A549 (cell line): Measurements from ENCODE around the gene MEGF6.

Experiments
- EP300 ChIP-seq, 2 experiments: fragments of >200 bp; sonication (Bioruptor Twin); formaldehyde crosslinking; IDR thresholded peaks; 2 replicates in 1 of 2; 3 replicates in 1 of 2; pipeline ENCODE4 v1.6.1; 2016 to 2017
- JUN ChIP-seq, 2 experiments: fragments of >200 bp; sonication (Bioruptor Twin); formaldehyde crosslinking; IDR thresholded peaks; 2 replicates in 1 of 2; 3 replicates in 1 of 2; pipeline ENCODE4 v1.6.1; 2016 to 2017
- MAX ChIP-seq: IDR thresholded peaks from 2 replicates; pipeline ENCODE4 v1.6.1; 2012
- MYC ChIP-seq: IDR thresholded peaks from 2 replicates; pipeline ENCODE4 v1.6.1; 2012; ENCODE audit warnings: mild to moderate bottlenecking, inconsistent platforms, low read length, improper control_type of control experiment, borderline replicate concordance
- NFE2L2 ChIP-seq: fragments of 150-350 bp; conservative IDR thresholded peaks from 2 replicates; pipeline ENCODE4 v1.6.1; 2014; ENCODE audit warnings: low read length
- NPAS2 ChIP-seq: fragments of 250-450 bp; sonication (Bioruptor Pico); IDR thresholded peaks from 2 replicates; pipeline ENCODE4 v1.8.0; 2022; ENCODE audit warnings: mild to moderate bottlenecking, moderate library complexity, borderline replicate concordance
- PHF8 ChIP-seq: fragments of 200-600 bp; sonication (generic); IDR thresholded peaks from 2 replicates; pipeline ENCODE4 v1.6.1; 2016; ENCODE audit warnings: low read depth, mild to moderate bottlenecking, antibody characterized with exemption, moderate library complexity, borderline replicate concordance
- RAD21 ChIP-seq, 2 experiments: fragments of >200 bp in 1 of 2; sonication (Bioruptor Twin) in 1 of 2; formaldehyde crosslinking in 1 of 2; IDR thresholded peaks in 1 of 2; conservative IDR thresholded peaks in 1 of 2; 2 replicates in 1 of 2; 3 replicates in 1 of 2; pipeline ENCODE4 v1.6.1; 2012 to 2018; ENCODE audit warnings: inconsistent platforms in 1 of 2
- REST ChIP-seq: fragments of 200-600 bp; sonication (generic); IDR thresholded peaks from 2 replicates; pipeline ENCODE4 v1.6.1; 2016; ENCODE audit warnings: antibody characterized with exemption, mild to moderate bottlenecking, moderate library complexity
- RFX5 ChIP-seq: fragments of 450-650 bp; IDR thresholded peaks from 2 replicates; pipeline ENCODE4 v1.7.1; 2014; ENCODE audit warnings: antibody characterized with exemption, mild to moderate bottlenecking, moderate library complexity
- SMC3 ChIP-seq: fragments of >200 bp; sonication (Bioruptor Twin); formaldehyde crosslinking; IDR thresholded peaks from 3 replicates; pipeline ENCODE4 v1.6.1; 2018; ENCODE audit warnings: inconsistent platforms
- TF ChIP-seq, protein P1 (sequence below): fragments of >200 bp; sonication (Bioruptor Twin); formaldehyde crosslinking; IDR thresholded peaks from 3 replicates; pipeline ENCODE4 v1.5.1; 2016
- TF ChIP-seq, protein P2 (sequence below): IDR thresholded peaks from 2 replicates; pipeline ENCODE4 v1.6.1; 2012; ENCODE audit warnings: low read depth, borderline replicate concordance

DNA sequence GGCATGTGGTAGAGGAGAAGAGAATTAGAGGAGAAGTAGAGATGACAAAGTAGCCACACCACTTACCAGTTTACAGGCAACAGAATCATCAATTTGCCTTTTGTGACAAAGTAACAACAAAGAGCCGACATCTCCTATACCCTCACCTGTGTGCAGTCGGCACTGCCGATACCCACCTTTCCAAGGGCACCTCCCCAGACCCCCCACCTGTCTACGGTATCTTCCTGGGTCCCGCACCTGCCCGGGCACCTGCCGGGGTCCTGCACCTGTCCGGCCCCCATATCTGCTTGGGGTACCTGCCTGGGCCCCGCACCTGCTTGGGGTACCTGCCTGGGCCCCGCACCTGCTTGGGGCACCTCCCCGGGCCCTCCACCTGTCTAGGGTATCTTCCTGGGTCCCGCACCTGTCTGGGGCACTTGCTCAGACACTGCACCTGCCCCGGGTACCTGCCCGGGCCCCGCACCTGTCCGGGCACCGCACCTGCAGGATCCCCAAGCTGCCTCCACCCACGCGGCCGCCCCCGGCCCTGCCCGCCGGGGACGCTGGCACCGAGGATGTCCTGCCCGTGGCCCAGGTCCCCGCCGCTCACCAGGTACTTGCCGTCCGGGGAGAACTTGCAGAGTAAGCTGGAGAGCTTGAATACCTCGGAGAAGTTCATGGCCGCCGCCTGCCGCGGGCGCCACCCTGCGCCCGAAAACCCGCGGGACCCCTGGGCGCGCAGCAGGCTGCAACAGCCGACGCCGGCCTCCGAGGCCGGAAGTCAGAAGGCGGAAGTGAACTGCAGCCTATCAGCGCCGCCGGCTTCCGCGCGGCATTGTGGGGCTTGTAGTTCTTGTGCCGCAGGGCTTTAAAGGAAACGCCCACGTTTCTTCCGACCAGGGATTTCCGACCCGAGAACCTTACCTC is 38.3 kb upstream of the MEGF6 start, which contains the start of gene WRAP73:
- TF ChIP-seq NPAS2 (no peak), RAD21 (conservative IDR thresholded peaks at IDR 0.05 in 1 of 2, IDR thresholded peaks at IDR 0.05 in 1 of 2) (no peak), MYC (no peak), SMC3 (no peak), RFX5 (no peak), EP300 (IDR thresholded peaks at IDR 0.05) (no peak), JUN (IDR thresholded peaks at IDR 0.05) (no peak; a peak in 1 of 5 replicates), NFE2L2 (no peak), PHF8 (peak; percentile 80; the same call in 1 of the 2 replicates), MAX (peak; percentile 59), REST (0 out of 2 replicates have a peak, but pooled peaks have one; percentile 24)
- TF ChIP-seq, protein P1, sequence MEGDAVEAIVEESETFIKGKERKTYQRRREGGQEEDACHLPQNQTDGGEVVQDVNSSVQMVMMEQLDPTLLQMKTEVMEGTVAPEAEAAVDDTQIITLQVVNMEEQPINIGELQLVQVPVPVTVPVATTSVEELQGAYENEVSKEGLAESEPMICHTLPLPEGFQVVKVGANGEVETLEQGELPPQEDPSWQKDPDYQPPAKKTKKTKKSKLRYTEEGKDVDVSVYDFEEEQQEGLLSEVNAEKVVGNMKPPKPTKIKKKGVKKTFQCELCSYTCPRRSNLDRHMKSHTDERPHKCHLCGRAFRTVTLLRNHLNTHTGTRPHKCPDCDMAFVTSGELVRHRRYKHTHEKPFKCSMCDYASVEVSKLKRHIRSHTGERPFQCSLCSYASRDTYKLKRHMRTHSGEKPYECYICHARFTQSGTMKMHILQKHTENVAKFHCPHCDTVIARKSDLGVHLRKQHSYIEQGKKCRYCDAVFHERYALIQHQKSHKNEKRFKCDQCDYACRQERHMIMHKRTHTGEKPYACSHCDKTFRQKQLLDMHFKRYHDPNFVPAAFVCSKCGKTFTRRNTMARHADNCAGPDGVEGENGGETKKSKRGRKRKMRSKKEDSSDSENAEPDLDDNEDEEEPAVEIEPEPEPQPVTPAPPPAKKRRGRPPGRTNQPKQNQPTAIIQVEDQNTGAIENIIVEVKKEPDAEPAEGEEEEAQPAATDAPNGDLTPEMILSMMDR: no peak
- TF ChIP-seq, protein P2, sequence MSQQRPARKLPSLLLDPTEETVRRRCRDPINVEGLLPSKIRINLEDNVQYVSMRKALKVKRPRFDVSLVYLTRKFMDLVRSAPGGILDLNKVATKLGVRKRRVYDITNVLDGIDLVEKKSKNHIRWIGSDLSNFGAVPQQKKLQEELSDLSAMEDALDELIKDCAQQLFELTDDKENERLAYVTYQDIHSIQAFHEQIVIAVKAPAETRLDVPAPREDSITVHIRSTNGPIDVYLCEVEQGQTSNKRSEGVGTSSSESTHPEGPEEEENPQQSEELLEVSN: no peak
